Measurements from ENCODE around the gene SLC12A5.

GRCh38 chr20:45998761-45999160, 30.3 kb upstream of the SLC12A5 start:
- no peak for TF ChIP-seq POLR2A (IDR thresholded peaks at IDR 0.05)
- TF ChIP-seq CTCF (IDR thresholded peaks at IDR 0.05) = no peak

Measured in Peyer's patch (tissue), 4 donors.